GM18907 (cell line): ENCODE data around the gene ATP4B.

ENCODE experiments used
- ATAC-seq: cut with Tn5 transposase; IDR thresholded peaks from one replicate; pipeline ENCODE4 v1.9.1; 2021; ENCODE audit warnings: mild to moderate bottlenecking, moderate library complexity; ENCODE audit not compliant: unreplicated experiment

Gene ATP4B

GRCh38 chr13:113656831-113657671 lies 947 bp downstream of the ATP4B start:
- no peak for ATAC-seq

- ATAC-seq = no peak
Observed at GRCh38 chr13:113656003-113656588, 1.9 kb downstream of the ATP4B start.

GRCh38 chr13:113655346-113656002 lies 2.5 kb downstream of the ATP4B start:
- no peak for ATAC-seq

- no peak for ATAC-seq
Observed at GRCh38 chr13:113654591-113655345, 3.2 kb downstream of the ATP4B start.

GRCh38 chr13:113654175-113654560 lies 3.8 kb downstream of the ATP4B start:
- ATAC-seq = no peak

GRCh38 chr13:113653264-113654174 lies 4.5 kb downstream of the ATP4B start:
- ATAC-seq = no peak

- ATAC-seq = no peak
Observed at GRCh38 chr13:113652404-113653263, 5.4 kb downstream of the ATP4B start.

GRCh38 chr13:113651511-113652403 lies 6.2 kb downstream of the ATP4B start:
- no peak for ATAC-seq

- no peak for ATAC-seq
Observed at GRCh38 chr13:113650731-113651148, 7.3 kb downstream of the ATP4B start.

GRCh38 chr13:113650275-113650674 lies 7.7 kb downstream of the ATP4B start:
- ATAC-seq = no peak

GRCh38 chr13:113649212-113649611 lies 8.8 kb downstream of the ATP4B start:
- ATAC-seq = no peak

GRCh38 chr13:113648216-113648610 lies 9.8 kb downstream of the ATP4B start:
- ATAC-seq = no peak

- ATAC-seq = no peak
Observed at GRCh38 chr13:113647351-113648215, 10.4 kb downstream of the ATP4B start.

GRCh38 chr13:113646921-113647340 lies 11.1 kb downstream of the ATP4B start:
- no peak for ATAC-seq

GRCh38 chr13:113646376-113646775 lies 11.6 kb downstream of the ATP4B start:
- ATAC-seq = no peak

- no peak for ATAC-seq
Observed at GRCh38 chr13:113645329-113645728, 12.7 kb downstream of the ATP4B start.

- ATAC-seq = no peak
Observed at GRCh38 chr13:113644800-113645199, 13.2 kb downstream of the ATP4B start.
